PC-9 (cell line): ENCODE measurements around the gene PSME4. TPM values are rescaled to one million over a fixed set of nuclear protein-coding genes. Genes with fewer than 3 reads are reported as not detected.

ENCODE experiments used
- BruUV-seq: library from RNA; stranded (reverse); fragments of 400-500 nt; replicated peaks from 2 replicates; lab custom pipeline; 2021; lab: Mats Ljungman, UMichigan
- CTCF ChIA-PET: fragments of 300-600 bp; sonication (Branson Sonifier 250); formaldehyde crosslinking; loops from one replicate; lab custom pipeline; 2022; ENCODE audit warnings: antibody characterized with exemption; lab: Charles Lee
- POLR2A ChIA-PET: fragments of 300-600 bp; sonication (Branson Sonifier 250); formaldehyde crosslinking; loops from one replicate; lab custom pipeline; 2022; ENCODE audit warnings: antibody characterized with exemption; ENCODE audit not compliant: unreplicated experiment; lab: Charles Lee
- DNase-seq, 2 experiments: peaks; one replicate each; pipeline versions ENCODE4 v3.0.0 to v3.0.0-alpha.2; 2015 to 2022; ENCODE audit warnings: mixed read lengths in 1 of 2
- H2AFZ ChIP-seq: fragments of 200-600 bp; sonication (generic); 2 replicates; pipeline ENCODE4 v1.8.1; 2017; ENCODE audit warnings: antibody characterized with exemption
- H3F3A ChIP-seq: fragments of 200-600 bp; sonication (generic); 2 replicates; pipeline ENCODE4 v1.8.1; 2017; ENCODE audit warnings: antibody characterized with exemption, mild to moderate bottlenecking, low read depth; ENCODE audit not compliant: insufficient read depth
- H3K27ac ChIP-seq: fragments of 200-600 bp; sonication (generic); 2 replicates; pipeline ENCODE4 v1.6.1; 2016; ENCODE audit warnings: mixed run types
- H3K27me3 ChIP-seq: fragments of 200-600 bp; sonication (generic); 2 replicates; pipeline ENCODE4 v1.6.1; 2016; ENCODE audit warnings: low read depth, mixed run types; ENCODE audit not compliant: insufficient read depth
- H3K36me3 ChIP-seq: fragments of 200-600 bp; sonication (generic); 2 replicates; pipeline ENCODE4 v1.6.1; 2016; ENCODE audit warnings: low read depth, mixed run types
- H3K4me1 ChIP-seq: fragments of 200-600 bp; sonication (generic); replicated peaks from 2 replicates; pipeline ENCODE4 v1.6.1; 2016; ENCODE audit warnings: mixed run types; ENCODE audit not compliant: insufficient read depth
- H3K4me2 ChIP-seq: fragments of 200-600 bp; sonication (generic); 2 replicates; pipeline ENCODE4 v1.6.1; 2017; ENCODE audit warnings: mixed run types
- H3K4me3 ChIP-seq: fragments of 200-600 bp; sonication (generic); 2 replicates; pipeline ENCODE4 v1.6.1; 2016; ENCODE audit warnings: mixed run types
- H3K79me2 ChIP-seq: fragments of 200-600 bp; sonication (generic); 2 replicates; pipeline ENCODE4 v1.6.1; 2017; ENCODE audit warnings: low read depth, mixed run types
- H3K9me2 ChIP-seq: fragments of 200-600 bp; sonication (generic); 2 replicates; pipeline ENCODE4 v1.8.1; 2017; ENCODE audit warnings: mild to moderate bottlenecking; ENCODE audit not compliant: insufficient read depth
- H3K9me3 ChIP-seq: fragments of 200-600 bp; sonication (generic); 2 replicates; pipeline ENCODE4 v1.8.1; 2016; ENCODE audit warnings: low read depth; ENCODE audit not compliant: insufficient read depth
- H4K20me1 ChIP-seq: fragments of 200-600 bp; sonication (generic); 2 replicates; pipeline ENCODE4 v1.8.1; 2017; ENCODE audit not compliant: insufficient read depth
- EZH2 ChIP-seq: fragments of 200-600 bp; sonication (generic); IDR thresholded peaks from 2 replicates; pipeline ENCODE4 v1.8.0; 2017; ENCODE audit warnings: antibody characterized with exemption, low read depth
- intact Hi-C: fragments of 100-400 bp; cut with micrococcal nuclease; formaldehyde crosslinking; loops from one replicate; pipeline ENCODE4 v1.10.0; 2022; ENCODE audit not compliant: unreplicated experiment
- total RNA-seq: library from RNA; stranded (reverse); gene quantifications from 2 replicates; pipeline ENCODE4 v1.2.3, GENCODE V29; 2021
- TF ChIP-seq, protein P1 (sequence below): fragments of 200-600 bp; sonication (generic); conservative IDR thresholded peaks from 2 replicates; pipeline ENCODE4 v1.6.1; 2017; ENCODE audit warnings: mixed run types, antibody characterized with exemption, mild to moderate bottlenecking, moderate library complexity

Gene PSME4
- total RNA-seq, 1 experiment from 2014 or later = 99.5 TPM

DNA sequence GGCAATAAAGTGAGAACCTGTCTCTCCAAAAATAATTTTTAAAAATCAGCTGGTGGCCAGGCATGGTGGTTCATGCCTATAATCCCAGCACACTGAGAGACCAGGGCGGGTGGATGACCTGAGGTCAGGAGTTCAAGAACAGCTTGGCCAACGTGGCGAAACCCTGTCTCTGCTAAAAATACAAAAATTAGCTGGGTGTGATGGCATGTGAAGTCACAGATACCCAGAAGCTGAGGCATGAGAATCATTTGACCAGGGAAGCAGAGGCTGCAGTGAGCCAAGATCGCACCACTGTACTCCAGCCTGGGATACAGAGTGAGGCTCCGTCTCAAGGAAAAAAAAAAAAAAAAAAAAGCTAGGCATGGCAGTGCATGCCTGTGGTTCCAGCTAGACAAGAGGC, 103.6 kb downstream of the PSME4 start:
- no peak overlapping the region for H2AFZ ChIP-seq
- H3K27ac ChIP-seq = no peak overlapping the region
- ChIA-PET POLR2A (no interaction called here), CTCF (no interaction called here)
- H3K79me2 ChIP-seq = no peaks in the 10 kb centered on the region
- no peak overlapping the region for H3K4me3 ChIP-seq
- no peaks in the 10 kb centered on the region for H3K9me3 ChIP-seq
- H3K4me2 ChIP-seq = no peak overlapping the region
- peaks cover 42% of the 10 kb centered on the region for H3K36me3 ChIP-seq
- no peak for DNase-seq
- no peaks in the 10 kb centered on the region for H3K27me3 ChIP-seq
- H3K9me2 ChIP-seq = no peaks in the 10 kb centered on the region
- BruUV-seq = no TSS peak
- no peak for TF ChIP-seq EZH2
- TF ChIP-seq, protein P1, sequence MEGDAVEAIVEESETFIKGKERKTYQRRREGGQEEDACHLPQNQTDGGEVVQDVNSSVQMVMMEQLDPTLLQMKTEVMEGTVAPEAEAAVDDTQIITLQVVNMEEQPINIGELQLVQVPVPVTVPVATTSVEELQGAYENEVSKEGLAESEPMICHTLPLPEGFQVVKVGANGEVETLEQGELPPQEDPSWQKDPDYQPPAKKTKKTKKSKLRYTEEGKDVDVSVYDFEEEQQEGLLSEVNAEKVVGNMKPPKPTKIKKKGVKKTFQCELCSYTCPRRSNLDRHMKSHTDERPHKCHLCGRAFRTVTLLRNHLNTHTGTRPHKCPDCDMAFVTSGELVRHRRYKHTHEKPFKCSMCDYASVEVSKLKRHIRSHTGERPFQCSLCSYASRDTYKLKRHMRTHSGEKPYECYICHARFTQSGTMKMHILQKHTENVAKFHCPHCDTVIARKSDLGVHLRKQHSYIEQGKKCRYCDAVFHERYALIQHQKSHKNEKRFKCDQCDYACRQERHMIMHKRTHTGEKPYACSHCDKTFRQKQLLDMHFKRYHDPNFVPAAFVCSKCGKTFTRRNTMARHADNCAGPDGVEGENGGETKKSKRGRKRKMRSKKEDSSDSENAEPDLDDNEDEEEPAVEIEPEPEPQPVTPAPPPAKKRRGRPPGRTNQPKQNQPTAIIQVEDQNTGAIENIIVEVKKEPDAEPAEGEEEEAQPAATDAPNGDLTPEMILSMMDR = no peak
- peaks cover 32% of the 10 kb centered on the region for H3F3A ChIP-seq
- H4K20me1 ChIP-seq = peaks cover 11% of the 10 kb centered on the region; the same call in 1 of the 2 replicates
- peaks cover 21% of the 10 kb centered on the region for H3K4me1 ChIP-seq
- intact Hi-C loops = no loop called here

DNA sequence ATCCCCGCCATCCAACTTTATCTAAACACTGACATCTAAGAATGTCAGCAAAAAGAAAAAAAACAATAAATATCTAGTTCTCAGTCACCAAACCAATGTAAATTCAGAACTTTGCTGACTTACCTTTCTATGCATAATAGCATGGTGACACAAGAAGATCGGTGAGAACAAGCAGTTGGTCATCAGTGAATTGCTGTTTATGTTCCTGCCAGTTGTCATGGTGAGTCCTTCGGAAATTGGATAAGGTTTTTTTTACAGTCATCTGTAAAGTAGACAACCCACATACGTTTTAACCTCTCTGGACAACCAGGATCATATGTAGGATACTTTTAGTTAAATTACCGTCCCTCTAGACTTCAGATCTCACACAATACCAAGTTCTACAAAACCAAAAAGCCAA, 104.8 kb downstream of the PSME4 start:
- Histone ChIP-seq H3K9me2 (no peaks in the 10 kb centered on the region), H3K36me3 (peaks cover 42% of the 10 kb centered on the region), H3K4me3 (no peak overlapping the region), H3K4me1 (peaks cover 21% of the 10 kb centered on the region), H3F3A (peaks cover 39% of the 10 kb centered on the region), H2AFZ (no peak overlapping the region), H4K20me1 (peaks cover 11% of the 10 kb centered on the region; the same call in 1 of the 2 replicates), H3K27ac (peak overlapping the region; percentile 35), H3K27me3 (no peaks in the 10 kb centered on the region), H3K9me3 (no peaks in the 10 kb centered on the region), H3K4me2 (peak overlapping the region; percentile 9; the same call in 1 of the 2 replicates), H3K79me2 (no peaks in the 10 kb centered on the region)
- ChIA-PET CTCF (no interaction called here), POLR2A (interaction anchor here (0.5 to 0.6 kb wide), 2 partner anchors 588 to 614 kb away, joined by 3 to 22 read pairs; no protein-coding TSS in a partner anchor)
- intact Hi-C loops = no loop called here
- DNase-seq = no peak
- TF ChIP-seq, protein P1 = no peak
- TF ChIP-seq EZH2 = no peak
- no TSS peak for BruUV-seq

DNA sequence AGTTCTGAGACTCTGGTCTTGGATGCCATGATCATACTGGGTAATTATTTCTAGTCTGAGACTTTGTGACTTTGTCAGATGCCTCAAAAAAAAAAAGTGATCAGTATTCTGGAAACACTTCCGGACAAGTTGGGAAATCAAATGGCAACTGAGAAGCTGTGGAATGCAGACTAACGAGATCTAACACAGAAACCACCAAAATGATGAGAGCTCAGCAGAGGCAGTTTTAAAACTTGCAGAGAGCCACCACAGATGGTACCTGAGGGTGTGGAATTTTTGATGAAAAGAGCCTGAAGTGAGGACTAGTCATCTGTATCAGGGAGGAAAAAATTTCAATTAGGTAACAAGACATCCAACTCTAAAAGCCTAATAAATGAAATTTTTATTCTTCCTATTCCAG, 105.5 kb downstream of the PSME4 start:
- H3K9me3 ChIP-seq = no peaks in the 10 kb centered on the region
- ChIA-PET POLR2A (interaction anchor here (0.5 kb wide), 1 partner anchor 589 kb away, joined by 22 read pairs; no protein-coding TSS in a partner anchor), CTCF (interaction anchor here (0.7 kb wide), 2 partner anchors 23 to 97 kb away, joined by 3 read pairs; no protein-coding TSS in a partner anchor)
- peaks cover 11% of the 10 kb centered on the region; the same call in 1 of the 2 replicates for H4K20me1 ChIP-seq
- H3K27me3 ChIP-seq = no peaks in the 10 kb centered on the region
- no peak overlapping the region for H3K4me3 ChIP-seq
- TF ChIP-seq EZH2 = no peak
- TF ChIP-seq, protein P1 = no peak
- intact Hi-C loops = no loop called here
- H3K79me2 ChIP-seq = no peaks in the 10 kb centered on the region
- peaks cover 47% of the 10 kb centered on the region for H3K36me3 ChIP-seq
- H2AFZ ChIP-seq = no peak overlapping the region
- peak; percentile 26 to 80 for DNase-seq
- peaks cover 21% of the 10 kb centered on the region for H3K4me1 ChIP-seq
- peak overlapping the region; percentile 35 for H3K27ac ChIP-seq
- H3F3A ChIP-seq = peaks cover 39% of the 10 kb centered on the region
- peak overlapping the region; percentile 9; the same call in 1 of the 2 replicates for H3K4me2 ChIP-seq
- no TSS peak for BruUV-seq
- H3K9me2 ChIP-seq = no peaks in the 10 kb centered on the region
